ENCODE results near the gene CHD6.

The CHD6 gene, protein sequence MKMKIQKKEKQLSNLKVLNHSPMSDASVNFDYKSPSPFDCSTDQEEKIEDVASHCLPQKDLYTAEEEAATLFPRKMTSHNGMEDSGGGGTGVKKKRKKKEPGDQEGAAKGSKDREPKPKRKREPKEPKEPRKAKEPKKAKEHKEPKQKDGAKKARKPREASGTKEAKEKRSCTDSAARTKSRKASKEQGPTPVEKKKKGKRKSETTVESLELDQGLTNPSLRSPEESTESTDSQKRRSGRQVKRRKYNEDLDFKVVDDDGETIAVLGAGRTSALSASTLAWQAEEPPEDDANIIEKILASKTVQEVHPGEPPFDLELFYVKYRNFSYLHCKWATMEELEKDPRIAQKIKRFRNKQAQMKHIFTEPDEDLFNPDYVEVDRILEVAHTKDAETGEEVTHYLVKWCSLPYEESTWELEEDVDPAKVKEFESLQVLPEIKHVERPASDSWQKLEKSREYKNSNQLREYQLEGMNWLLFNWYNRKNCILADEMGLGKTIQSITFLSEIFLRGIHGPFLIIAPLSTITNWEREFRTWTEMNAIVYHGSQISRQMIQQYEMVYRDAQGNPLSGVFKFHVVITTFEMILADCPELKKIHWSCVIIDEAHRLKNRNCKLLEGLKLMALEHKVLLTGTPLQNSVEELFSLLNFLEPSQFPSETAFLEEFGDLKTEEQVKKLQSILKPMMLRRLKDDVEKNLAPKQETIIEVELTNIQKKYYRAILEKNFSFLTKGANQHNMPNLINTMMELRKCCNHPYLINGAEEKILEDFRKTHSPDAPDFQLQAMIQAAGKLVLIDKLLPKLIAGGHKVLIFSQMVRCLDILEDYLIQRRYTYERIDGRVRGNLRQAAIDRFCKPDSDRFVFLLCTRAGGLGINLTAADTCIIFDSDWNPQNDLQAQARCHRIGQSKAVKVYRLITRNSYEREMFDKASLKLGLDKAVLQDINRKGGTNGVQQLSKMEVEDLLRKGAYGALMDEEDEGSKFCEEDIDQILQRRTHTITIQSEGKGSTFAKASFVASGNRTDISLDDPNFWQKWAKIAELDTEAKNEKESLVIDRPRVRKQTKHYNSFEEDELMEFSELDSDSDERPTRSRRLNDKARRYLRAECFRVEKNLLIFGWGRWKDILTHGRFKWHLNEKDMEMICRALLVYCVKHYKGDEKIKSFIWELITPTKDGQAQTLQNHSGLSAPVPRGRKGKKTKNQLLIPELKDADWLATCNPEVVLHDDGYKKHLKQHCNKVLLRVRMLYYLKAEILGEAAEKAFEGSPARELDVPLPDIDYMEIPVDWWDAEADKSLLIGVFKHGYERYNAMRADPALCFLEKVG (N-terminal part only)

DNA sequence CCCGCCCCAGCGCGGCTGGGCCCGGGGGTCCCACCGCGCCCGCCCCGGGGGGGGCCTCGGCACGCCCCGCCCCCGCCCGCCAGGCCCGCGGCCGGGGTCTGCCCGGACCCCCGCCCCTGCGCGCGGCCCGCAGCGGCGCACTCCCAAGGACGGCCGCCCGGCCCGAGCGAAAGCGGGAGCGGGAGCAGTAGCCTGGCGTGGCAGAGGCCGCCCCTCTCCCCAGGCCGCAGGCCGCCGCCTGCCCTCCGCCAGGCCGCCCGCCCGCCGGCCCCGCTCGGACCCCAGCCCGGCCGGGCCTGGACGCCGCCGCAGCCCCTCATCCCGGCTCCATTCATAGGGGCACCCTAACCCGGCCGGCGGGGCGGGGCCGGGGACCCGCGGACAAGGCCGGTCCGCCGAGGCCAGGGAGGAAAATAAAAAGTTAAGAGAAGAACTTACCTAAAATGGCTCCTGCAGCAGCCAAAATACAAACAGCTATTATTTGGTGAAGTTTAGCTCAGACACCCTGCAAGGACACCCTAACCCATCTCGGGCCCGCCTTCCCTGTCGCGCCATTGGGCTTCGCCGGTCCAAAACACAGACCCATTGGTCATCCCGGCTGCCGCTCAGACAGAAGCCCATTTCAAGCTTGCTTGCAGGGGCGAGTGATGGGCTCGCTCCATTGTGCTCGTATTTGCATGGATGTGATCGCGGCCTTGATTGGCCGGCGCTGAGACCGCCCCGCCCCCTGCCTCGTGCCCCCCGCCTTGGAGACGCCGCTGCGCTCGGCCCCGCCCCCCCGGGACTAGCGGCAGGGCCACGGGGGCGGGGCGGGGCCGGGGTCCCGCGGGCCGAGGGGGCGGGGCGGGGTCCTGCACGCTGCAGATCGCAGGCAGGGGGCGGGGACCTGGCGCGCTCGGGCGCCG lies at the start of gene CHD6:
Gene CHD6, minus strand, starts transcription at position 476 of the 905 bp plus-strand sequence. CDS start 67,040 bp downstream, outside the sequence.
- DNase-seq (ENCODE audit: low read depth in 2 of 2), result peak; percentile 97

DNA sequence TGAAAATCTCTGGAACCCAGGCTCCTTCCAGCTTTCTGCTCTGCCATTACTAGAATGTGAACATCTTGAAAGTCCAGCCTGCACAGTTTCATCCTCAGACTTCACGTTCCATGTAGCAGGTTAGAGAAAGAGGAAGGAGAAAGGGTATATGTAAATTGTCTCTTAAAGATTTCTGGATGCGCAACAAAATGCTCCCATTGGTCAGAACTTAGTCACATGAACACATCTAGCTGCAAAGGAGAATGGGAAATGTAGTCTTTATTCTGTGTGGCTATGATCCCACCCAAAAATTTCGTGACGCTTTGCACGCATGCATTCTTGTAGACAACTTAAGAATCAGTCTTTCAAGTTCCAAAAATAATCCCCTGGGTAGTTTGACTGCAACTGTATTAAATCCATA lies 46.4 kb upstream of the CHD6 start:
- DNase-seq (ENCODE audit: low read depth in 2 of 2), result no peak

DNA sequence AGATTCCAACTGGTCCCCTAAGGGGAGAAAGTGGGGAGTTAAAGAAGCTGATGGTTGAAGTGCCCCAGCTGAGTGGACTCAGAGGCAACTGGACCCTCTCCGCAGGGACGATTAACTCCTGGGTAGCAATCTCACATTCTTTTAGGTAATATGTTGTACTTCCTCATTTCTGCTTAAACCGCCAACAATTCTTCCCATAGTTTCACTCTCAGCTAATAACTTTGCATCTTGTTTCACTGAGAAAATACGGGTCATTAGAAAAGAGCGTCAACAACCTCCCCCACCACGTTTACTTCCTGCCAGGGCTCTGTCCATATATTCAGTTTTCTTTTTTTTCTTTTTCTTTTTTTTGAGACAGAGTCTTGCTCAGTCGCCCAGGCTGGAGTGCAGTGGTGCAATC lies 39.5 kb upstream of the CHD6 start:
- DNase-seq (ENCODE audit: low read depth in 2 of 2), result no peak

DNA sequence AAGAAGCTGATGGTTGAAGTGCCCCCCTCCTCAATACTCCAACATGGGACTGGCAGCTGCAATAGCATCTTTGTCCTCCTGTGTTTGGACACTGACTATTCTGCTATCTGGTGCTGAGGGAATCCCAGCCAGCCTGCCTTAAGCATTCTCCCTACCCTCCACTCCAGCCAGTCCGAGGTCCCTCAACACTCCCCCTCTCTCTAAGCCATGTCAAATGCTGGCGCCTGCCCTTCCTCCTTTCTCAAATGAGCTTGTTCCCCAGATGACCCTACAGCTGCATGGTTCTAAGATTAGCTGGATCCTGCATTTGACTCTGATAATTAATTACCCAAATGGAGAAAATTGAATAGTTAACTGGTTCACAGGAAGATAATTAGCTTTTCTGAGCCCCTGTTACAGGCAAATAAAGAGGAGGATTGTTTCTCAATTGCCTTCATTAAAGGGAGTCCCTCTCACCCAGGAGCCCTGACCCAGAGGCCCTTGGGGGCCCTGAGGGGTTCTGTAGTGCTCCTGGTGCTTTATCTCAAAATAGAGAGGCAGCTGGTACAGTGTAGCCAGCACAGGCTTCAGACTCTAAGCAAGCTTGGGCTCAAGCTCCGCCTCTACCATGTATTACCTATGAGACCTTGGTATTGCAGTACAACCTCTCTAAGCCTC lies 37.9 kb upstream of the CHD6 start:
- DNase-seq (ENCODE audit: low read depth in 2 of 2), result no peak

DNA sequence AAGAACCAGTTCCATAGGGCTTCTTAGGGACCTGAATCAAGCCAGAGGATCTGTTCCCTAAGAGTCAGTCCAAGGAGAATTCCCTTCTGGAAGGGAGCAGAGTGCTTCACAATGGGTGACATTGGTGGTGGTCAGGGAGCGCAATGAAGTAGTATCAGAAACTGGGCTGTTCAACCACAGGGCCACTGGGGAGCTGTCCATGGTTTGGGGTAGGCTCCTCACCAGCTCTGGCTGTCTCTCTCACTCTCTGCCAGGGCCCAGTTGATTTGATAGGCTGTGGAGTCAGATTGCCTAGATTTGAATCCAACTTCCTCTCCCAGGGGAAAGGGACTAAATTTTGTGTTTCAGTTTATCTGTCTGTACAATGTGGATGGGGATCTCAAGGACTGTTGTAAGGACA lies 36.7 kb upstream of the CHD6 start:
- DNase-seq (ENCODE audit: low read depth in 2 of 2), result no peak

DNA sequence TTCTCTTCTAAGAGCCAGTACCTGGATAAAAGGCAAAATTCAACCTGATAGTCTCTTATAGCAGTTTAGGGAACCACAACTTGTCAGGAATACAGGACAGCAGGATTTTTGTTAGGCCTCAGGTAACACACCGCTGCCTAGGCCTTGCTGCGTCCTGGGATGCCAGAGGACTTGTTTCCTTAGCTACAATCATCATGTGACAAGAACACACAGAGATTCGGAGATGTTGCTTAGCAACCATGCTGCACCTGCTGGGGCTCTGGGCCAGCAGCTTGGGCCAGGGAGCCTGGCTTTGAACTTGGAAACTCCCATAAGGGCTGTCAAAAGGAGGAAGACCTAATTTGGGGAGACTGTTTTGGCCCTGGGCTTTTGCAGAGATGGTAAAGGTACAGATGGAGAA lies 36.1 kb upstream of the CHD6 start:
- no peak for DNase-seq (ENCODE audit: low read depth in 2 of 2)

DNA sequence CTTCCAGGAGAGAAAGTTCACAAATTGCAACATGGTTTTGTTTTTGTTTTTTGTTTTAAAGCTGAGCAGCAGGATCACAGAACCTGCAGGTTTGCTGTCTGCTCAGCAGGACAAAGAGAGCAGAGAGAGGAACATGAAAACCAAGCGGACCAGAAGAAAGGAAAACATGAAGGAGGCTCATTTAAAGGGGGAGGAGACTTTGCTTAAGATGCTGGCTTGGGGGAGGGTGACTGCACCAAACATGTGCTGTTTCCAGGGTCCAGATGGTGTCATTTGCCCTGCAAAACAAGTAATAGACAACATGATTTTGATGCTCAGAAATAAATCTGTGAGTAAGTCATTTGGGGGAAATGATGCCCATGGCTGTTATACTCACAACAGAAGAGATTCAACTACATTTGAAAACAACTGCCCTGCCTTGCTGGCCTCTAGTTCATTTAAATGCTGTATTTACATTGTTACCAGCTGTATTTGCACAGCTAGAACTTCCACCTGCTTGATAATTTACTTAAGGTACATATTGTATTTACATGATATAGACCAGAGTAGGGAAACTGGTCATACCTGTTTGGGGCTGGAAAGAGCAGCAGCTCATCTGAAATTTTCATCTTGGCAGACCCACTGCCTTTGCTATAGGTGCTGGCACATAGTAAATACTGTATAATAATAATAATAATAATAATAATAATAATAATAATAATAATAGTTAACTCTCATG lies 32.2 kb upstream of the CHD6 start:
- no peak for DNase-seq (ENCODE audit: low read depth in 2 of 2)

DNA sequence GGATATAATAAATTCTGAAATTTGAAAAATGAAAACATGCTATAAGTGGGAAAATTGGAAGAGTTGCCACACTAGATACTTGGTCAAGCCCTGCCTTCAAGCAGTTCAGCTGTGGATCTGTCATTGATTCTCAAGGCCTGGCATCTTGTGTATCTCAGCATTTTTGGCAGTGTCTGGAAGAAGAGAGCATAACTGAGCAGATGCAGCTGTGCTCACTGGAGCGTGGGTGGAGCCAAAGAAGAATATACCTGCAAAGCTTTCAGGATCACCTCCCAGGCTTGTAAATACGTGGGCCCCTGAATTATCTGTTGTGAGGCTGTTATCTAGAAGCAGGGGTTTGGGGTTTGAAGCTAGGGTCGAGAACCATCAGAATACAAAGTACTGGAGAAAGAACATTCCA lies 31.3 kb upstream of the CHD6 start:
- no peak for DNase-seq (ENCODE audit: low read depth in 2 of 2)

DNA sequence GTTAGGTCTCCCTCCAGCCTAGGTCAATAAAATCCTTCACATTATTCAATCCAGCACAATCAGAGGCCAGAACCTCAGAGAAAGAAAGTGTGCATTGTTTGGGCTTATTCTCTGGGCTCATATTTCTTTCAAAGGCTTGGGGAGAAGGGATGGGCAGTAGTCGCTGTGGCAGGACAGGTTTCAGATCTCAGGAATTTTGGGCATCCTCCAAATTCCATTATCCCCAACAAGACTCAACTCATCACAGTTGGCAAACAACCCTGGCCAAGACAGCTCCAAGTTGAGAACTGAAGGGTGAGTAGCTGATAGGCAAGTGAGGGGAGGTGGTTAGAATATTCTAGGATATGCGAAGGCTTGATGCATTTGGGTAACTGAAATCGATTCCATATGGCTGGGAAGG lies 27.2 kb upstream of the CHD6 start:
- no peak for DNase-seq (ENCODE audit: low read depth in 2 of 2)

DNA sequence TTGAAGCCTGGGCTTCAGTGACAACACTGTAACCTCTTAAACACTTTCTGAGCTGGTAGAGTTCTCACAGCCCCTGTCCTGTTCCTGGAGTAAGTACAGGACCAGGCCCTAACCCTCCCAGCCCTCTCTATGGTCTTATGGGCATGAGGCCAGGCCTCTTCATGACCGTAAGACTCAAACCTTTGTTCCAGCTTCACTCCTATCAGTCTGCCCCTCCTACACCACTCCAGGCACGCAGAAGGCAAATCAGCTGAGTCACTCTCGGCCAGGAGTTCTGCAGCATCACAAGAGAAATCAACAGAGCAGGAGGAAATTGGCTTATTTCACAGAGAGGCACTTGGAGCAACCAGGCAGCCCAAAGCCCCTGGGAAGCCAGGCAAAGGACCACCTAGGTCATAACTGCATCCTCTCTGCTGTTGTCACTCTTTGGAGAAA lies 25.3 kb upstream of the CHD6 start:
- no peak for DNase-seq (ENCODE audit: low read depth in 2 of 2)

DNA sequence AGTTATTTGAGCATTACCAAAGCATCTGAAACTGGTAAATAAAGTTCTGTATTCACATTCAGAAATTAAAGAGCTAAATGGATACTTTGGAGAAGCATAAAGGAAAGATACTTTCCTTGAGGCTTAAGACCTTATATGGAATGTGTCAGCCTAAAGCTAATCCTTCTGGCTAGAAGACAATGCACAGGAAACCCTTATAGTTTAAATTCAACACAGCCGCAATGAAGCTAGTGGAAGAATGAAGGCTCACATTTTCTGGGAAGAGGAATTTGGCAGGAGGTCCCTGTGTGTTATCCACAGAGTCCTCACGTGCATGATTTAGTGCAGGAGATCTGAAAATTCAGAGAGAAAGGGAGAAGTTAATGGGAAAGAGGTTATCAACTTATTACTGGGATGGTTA lies 21.5 kb upstream of the CHD6 start:
- DNase-seq (ENCODE audit: low read depth in 2 of 2), result no peak

DNA sequence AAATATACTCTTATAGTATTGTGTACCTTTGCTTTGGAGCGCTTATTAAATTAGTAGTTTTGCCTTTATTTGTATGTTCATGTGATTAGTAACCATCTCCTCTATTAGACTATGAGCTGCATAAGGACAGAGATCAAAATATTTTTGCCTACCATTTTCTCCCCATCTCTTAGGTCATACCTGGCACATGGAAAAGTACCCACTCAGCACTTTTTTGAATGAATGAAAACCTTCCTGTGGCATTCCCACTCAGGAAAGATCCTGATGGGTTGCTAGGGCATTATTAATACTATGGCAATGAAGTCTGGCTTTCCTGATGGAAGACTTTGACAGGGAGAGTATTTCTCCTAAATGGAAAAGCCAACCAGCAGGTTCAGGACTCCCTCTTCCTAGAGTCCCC lies 20.3 kb upstream of the CHD6 start:
- no peak for DNase-seq (ENCODE audit: low read depth in 2 of 2)

DNA sequence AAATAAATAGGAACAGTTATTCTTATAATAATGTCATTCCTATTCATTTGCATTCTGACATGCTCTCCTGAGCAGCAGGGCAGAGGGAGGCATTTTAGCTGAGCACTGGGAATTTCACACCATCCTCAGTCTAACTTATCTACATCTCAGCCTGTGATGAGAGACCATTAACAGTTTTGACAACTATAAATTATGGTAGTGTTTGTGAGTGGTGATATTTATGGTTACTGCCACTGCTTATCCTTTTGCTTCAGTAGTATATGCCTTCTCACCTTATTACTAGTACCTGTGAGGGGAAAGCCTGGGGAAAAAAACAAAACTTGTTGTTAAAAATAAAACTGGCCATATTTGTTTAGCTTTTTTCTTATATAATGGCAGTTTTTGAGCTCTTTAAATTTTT lies 17.0 kb upstream of the CHD6 start:
- no peak for DNase-seq (ENCODE audit: low read depth in 2 of 2)

DNA sequence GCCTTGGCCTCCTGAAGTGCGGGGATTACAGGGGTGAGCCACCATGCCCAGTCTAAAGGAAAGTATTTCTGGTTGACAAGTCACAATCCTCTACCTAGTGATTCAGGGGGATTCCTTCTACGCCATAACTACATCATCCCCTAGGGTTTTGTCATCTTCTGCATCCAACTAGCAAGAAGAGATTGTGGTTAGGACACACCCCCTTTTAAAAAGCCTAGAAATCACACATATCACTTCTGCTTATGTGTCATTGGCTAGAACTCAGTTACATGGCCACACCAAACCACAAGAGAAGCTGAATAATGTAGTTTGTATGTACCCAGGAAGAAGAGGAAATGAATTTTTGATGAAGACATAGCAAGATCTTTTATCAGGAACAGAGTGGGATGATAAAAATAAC lies 14.7 kb upstream of the CHD6 start:
- no peak for DNase-seq (ENCODE audit: low read depth in 2 of 2)

DNA sequence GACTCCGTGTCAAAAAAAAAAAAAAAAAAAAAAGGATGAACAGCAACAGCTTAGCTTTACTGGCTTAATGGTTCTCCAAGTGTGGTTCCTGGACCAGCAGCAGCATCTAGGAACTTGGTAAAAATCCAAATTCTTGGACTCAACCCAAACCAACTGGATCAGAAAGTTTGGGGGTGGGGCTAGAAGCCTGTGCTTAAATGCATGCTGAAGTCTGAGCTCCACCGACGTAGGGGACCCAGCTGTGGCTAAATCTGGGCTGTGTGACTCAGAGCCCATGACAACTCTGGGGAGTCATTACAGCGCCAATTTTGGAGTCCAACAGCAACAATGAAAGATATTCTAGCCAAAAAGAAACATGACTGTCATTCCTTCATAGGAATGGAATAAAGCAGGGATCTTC lies 13.6 kb upstream of the CHD6 start:
- DNase-seq (ENCODE audit: low read depth in 2 of 2), result no peak

DNA sequence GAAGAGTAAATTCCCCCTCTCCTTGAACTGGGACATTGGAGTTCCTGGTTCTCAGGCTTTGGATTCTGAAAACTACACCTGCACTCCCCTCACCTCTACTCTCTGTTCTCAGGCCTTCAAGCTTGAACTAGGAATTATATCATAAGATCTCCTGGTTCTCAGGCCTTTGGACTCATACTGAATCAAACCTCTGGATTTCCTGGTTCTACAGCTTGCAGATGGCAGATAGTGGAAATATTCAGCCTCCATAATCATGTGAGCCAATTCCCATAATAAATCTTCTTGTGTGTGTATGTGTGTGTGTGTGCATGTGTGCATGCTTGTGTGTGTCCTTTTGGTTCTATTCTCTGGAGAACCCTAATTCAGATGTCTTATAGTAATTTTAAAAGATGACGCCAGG lies 12.7 kb upstream of the CHD6 start:
- no peak for DNase-seq (ENCODE audit: low read depth in 2 of 2)

DNA sequence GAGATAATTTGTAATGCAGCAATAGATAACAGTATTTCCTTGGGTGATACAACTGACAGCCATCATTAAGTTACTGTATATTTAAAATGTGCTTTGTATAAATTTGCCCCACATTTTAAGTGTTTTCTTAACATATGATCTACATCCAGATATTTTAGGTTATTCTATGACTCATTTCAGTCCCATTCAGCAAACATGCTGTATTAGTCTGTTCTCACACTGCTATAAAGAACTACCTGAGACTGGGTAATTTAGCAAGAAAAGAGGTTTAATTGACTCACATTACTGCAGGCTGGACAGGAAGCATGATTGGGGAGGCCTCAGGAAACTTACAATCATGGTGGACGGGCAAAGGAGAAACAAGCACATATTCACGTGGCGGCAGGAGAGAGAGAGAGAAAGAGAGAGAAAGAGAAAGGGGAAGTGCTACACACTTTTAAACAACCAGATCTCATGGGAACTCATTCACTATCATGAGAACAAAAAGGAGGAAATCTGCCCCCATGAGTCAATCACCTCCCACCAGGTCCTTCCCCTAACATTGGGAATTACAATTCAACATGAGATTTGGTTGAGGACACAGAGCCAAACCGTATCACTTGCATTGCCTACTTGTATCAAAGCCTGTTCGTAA lies 9.6 kb upstream of the CHD6 start:
- no peak for DNase-seq (ENCODE audit: low read depth in 2 of 2)

DNA sequence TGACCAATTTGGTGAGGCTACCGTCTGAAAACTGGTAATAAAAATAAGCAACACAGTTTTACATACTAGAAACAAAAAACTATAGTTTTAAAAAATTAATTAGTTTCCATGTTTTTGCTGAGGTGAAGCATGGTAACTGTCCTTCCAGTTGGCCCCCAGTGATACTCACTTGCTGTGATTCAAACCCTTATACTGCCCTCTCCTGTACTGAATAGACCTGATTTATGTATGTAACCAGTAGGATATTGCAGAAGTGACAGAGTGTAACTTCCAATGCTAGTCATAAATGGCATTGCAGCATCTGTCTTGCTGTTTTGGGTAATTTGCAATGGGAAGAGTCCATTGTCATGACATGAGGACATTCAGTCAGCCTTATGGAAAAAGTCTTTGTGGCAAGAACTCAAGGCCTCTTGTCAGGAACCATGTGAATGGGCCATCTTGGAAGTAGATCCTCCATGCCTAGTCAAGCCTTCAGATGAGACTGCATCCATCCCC lies 8.9 kb upstream of the CHD6 start:
- DNase-seq (ENCODE audit: low read depth in 2 of 2), result no peak
